Hepatocyte (in vitro differentiated cells): ENCODE results near the gene HEXD.

Experiments
- EZH2 ChIP-seq: fragments of 200-600 bp; sonication (generic); IDR thresholded peaks from 2 replicates; pipeline ENCODE4 v1.6.1; 2016; ENCODE audit warnings: antibody characterized with exemption, mild to moderate bottlenecking, borderline replicate concordance
- TF ChIP-seq, protein P1 (sequence below): fragments of 200-600 bp; sonication (generic); IDR thresholded peaks from 2 replicates; pipeline ENCODE4 v1.5.1; 2016; ENCODE audit warnings: antibody characterized with exemption, mild to moderate bottlenecking; ENCODE audit not compliant: poor library complexity

DNA sequence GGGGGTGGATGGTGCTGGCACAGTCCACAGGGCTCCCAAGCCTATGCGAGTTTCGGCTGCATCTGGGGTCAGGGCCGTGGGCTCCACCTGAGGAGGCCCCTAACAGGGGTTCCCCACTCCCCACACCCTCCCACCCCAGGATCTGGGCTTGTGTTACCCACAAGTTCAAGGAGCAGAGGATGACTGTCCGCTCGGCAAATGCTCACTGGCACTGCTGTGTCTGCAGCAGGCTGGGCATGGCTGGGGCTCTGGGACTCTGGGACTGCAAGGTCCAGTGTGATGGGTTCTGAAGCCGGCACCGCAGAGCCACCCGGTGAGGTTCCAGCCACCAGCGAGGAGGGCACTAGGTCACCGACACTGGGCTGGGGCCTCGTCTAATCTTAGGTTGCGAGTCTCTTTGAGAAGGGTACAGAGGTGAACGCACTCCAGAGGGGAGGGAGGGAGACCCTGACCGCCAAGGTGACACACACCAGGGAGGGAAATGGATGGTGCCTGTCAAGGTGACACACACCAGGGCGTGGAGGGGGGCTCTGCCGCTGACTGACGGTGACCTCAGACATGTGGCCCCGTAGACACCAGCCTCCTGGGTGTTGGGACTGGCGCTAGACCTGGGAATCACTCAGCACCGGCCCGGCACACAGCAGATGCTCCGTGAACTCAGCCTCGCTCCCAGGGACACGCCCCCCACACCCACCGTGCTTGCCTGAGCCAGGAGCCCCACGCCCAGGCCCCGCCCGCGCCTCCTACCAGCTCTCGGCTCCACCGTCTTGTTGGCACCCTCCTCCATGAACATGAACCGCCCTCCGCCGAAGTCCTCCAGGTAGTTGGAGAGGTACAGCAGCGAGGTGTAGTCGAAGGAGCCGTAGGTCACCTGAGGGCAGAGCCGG, 20.5 kb upstream of the HEXD start:
- TF ChIP-seq, protein P1, sequence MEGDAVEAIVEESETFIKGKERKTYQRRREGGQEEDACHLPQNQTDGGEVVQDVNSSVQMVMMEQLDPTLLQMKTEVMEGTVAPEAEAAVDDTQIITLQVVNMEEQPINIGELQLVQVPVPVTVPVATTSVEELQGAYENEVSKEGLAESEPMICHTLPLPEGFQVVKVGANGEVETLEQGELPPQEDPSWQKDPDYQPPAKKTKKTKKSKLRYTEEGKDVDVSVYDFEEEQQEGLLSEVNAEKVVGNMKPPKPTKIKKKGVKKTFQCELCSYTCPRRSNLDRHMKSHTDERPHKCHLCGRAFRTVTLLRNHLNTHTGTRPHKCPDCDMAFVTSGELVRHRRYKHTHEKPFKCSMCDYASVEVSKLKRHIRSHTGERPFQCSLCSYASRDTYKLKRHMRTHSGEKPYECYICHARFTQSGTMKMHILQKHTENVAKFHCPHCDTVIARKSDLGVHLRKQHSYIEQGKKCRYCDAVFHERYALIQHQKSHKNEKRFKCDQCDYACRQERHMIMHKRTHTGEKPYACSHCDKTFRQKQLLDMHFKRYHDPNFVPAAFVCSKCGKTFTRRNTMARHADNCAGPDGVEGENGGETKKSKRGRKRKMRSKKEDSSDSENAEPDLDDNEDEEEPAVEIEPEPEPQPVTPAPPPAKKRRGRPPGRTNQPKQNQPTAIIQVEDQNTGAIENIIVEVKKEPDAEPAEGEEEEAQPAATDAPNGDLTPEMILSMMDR = no peak
- TF ChIP-seq EZH2 = no peak
